GM12892 (cell line): ENCODE data around the gene WDR90.

Experiments used
- DNase-seq: peaks from one replicate; pipeline ENCODE4 v3.0.0; 2011; ENCODE audit not compliant: insufficient read length
- FAIRE-seq: peaks from 2 replicates; lab custom pipeline; 2011; peaks lifted over from hg19 to GRCh38; lab: Jason Lieb, UNC
- POLR2A ChIP-seq: IDR thresholded peaks from 2 replicates; pipeline ENCODE4 v1.6.1; 2011; ENCODE audit warnings: low read depth, low read length, control low read depth
- POLR2AphosphoS5 ChIP-seq: IDR thresholded peaks from 2 replicates; pipeline ENCODE4 v1.6.1; 2011; ENCODE audit warnings: low read depth, low read length, control low read depth
- TAF1 ChIP-seq: IDR thresholded peaks from 2 replicates; pipeline ENCODE4 v1.6.1; 2011; ENCODE audit warnings: low read depth, mild to moderate bottlenecking, control low read depth, low read length, borderline replicate concordance

Gene WDR90

DNA sequence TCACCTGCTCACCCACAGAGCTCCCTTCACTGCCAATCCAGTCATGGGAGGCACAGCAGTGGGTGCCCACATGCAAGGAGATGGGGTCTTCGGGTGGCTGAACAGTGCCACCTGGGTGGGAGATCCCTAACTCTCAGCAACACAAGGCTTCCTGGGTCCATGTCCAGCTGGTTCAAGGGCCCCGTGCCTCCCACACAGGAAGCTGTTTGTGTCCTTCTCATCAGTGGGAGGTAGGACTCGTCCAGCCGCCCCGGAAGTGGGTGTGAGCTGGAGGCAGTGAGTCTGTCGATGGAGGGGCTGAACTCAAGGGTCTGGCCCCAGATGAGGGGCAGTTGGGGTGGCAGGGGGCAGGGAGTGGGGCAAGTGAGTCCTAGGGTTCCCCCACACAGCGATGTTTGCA lies 54.9 kb downstream of the WDR90 start:
- TF ChIP-seq TAF1 (no peak), POLR2AphosphoS5 (no peak), POLR2A (no peak)
- FAIRE-seq (no peak), DNase-seq (no peak)

DNA sequence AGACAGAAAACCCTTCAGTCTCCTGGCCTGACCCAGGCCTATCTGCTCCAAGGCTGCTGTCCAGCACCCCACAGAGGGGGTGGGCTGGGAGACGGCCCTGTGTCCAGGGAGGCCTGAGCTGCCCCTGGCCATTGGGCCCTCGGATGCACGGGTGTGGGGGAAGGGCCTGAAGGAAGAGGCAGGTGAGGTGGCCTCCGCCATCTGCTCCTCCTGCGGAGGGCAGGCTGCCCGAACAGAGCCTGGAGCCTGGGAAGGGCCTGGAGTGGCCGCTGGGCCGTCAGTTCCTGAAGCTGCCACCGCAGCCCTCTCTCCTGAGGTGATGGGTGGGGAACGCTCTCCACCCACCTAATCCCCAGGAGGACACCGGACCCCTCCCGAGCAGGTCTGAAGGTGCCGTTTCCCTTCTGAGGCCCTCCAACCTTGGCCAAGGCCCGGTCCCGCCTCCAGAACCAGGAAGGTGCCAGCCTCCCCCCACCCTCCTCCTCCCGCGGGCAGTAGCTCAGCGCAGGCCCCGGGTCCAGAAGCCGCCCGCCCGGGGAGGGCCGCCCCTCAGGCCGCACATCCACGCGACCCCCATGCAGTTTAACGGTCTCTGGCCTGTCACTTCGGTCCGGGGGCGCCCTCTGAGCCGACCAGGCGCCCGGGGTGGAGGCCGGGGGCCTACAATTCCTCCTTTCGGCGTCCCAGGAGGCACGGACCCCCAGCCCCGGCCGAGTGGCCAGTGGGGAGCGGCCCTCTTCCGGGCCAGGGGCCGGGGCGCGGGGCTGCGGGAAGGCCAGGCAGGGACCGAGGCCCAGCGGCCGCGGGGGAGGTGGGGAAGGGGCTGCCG lies 55.6 kb downstream of the WDR90 start:
- TF ChIP-seq POLR2AphosphoS5 = no peak
- no peak for TF ChIP-seq POLR2A
- no peak for TF ChIP-seq TAF1
- FAIRE-seq (no peak), DNase-seq (no peak)

DNA sequence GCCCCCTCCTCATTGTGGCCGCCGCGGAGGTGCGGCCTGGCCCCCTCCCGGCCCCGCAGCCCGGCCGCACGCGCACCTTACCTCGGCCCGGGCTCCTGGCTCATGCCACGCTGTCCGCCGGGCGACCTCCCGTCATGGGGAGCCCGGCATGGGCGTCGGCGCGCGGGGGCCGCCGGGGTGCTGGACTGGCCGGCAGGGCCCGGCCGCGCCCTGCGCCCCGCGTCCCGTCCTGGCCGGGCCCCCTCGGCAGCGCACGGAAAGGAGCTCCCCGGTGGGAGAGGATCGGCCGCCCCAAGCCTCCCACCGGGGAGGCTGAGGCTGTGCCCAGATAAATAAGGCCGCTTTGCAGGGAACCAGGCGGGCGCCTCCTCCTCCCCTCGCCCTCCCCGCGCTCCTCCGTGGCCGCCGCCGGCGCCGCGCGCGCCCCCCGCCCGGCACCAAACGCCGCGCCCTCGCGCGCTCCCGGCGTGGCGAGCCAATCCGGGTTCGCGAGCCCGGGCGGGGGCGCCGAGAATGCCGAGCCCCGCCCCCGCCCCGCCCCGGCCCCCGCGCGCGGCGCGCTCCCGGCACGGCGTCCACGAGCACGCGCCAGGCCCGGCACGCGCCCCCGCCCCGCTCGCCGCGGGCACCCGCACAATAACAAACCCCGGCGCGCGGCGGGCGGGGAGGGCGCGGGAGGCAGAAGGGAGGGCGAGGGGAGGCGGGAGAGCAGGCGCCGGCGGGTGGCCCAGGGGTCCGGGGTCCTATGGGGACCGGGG lies 56.4 kb downstream of the WDR90 start, which contains the start of gene FBXL16:
Gene FBXL16, minus strand, starts transcription at position 371 of the 758 bp plus-strand sequence. CDS start 8,396 bp downstream, outside the sequence.
- FAIRE-seq = no peak
- no peak for DNase-seq
- no peak for TF ChIP-seq POLR2AphosphoS5

DNA sequence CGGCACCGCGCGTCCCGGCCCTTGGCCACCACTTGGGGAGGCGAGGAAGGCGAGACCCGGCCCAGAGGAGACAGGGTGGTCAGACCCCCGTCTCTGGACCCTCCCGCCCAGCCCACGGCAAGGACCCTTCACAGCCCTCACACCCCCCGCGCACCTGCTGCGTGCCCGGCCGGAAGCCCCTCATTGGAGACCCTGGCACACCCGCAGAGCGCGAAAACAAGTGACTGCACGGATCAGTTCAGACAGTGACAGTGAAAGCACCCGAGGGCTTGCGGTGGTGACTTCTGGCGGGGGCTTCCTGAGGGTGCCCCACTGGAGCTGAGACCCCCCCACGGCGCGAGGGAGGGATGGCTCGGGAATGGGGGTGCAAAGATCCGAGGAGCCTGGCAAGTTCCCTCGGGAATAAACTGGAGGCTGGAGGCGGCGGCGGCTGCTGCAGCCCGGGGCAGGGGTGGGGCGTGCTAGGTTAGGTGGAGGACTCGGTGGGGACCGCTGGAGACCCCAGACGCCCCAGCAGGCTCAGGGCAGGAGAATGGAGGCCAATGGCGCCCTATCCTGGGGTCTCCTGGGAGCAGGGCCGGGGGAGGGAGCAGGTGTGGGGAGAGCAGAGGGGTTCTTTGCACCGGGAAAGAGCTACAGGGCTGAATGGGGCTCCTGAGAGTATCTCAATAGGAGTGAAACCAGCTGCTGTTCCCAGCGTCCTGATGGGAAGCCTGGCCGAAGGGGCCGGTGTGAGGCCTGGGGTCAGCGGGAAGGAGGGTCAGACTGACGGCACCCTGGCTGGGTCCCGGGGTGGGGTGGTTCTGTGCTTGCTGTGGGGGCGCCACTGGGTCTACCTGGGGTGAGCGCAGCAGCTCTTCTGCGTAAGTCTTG lies 57.3 kb downstream of the WDR90 start:
- FAIRE-seq (no peak), DNase-seq (no peak)
- TF ChIP-seq POLR2AphosphoS5 (no peak), POLR2A (no peak), TAF1 (no peak)

DNA sequence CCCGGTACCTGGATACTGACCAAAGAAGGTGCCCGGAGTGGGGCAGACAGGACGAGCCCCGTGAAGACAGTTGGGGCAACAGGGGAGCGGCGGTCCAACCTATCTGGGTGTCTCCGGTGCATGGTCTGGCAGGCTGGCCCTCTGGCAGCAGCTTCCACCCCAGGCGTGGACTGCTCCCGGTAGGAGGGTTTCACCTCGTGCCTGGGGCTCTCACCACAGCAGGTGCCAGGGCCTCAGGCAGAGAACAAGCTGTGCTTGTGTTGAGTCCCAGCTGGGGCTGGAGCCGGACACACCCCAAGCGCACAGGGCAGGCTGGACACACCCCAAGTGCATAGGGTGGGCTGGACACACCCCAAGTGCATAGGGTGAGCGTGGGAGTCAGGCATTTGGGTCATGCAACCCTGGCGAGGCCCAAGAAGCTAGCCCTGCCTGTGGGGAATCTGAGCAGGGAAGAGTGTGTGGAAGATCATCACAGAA lies 57.9 kb downstream of the WDR90 start:
- no peak for TF ChIP-seq TAF1
- no peak for TF ChIP-seq POLR2A
- no peak for TF ChIP-seq POLR2AphosphoS5
- DNase-seq (no peak), FAIRE-seq (no peak)

DNA sequence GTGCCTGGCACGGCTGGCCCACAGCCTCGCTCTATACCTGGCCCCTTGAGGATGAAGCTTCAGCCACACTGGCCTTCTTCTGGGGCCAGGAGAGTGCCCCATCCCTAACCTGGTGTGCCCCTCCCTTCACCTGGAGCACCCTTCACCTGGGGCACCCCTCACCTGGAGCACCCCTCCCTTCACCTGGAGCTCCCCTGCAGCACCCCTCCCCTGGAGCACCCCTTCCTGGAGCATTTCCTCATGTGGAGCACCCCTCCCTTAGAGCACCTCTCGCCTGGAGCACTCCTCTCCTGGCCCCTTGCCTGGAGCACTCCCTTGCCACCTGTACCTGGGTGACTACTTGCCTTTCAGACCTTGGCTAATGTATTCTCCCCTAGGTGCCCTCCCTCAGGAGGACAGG lies 58.9 kb downstream of the WDR90 start:
- no peak for DNase-seq
- TF ChIP-seq POLR2AphosphoS5 = no peak
- no peak for TF ChIP-seq TAF1
- no peak for TF ChIP-seq POLR2A
- FAIRE-seq = no peak

DNA sequence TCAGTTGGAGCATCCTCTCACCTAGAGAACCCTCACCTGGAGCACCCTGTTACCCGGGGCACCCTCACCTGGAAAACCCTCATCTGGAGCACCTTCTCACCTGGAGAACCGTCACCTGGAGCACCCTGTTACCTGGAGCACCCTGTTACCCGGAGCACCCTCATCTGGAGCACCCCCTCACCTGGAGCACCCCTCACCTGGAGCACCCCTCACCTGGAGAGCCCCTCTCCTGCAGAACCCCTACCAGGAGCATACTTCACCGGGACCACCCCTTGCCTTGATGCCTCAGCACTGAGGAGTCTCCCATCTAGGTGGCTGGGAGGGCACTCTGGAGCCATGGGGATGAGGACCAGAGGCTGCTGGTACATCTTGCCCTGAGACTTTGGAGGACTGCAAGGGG lies 59.8 kb downstream of the WDR90 start:
- TF ChIP-seq TAF1 (no peak), POLR2A (no peak)
- FAIRE-seq = no peak
- DNase-seq = no peak

DNA sequence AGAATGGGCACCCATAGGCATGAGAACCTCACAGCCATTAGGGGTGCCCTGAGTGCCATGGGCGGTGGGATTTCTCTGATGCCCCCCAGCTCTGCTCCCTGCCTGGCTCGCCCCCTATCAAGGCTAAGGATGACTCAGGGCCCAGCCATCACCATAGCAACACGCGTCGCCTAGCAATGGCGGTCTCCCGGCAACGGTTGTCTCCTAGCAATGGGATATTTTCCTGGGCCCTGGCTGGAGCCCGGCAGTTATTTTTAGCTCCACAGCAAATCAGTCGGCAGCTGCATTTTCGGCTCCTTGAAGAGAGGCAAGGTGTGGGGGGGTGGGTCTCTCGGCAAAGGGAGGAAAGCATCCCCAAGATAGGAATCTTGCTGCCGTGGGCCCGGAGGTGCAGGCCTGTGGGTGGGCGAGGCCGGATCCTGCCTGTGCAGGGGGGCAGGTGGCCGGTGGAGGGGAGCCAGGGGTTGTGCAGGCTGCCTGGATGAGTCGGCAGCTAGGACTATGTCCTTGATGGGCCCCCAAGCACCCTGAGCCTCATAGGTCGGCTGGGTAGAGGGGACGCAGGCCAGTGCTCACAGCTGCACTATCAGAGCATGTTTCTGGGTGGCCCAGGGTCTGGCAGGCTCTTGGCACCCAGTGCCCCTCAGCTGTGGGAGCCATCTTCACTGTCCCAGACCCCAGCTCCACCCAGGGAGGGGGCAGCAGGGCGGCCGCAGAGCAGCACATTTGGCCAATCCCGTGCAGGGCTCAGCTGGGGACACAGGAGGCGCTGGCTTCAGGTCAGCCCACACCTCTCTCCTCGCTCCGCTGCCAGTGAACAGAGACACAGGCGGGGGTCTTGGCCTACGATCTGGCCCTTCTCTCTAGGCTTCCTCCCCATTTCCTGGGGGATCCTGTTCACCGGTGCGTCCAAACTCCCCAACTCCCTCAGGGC lies 60.7 kb downstream of the WDR90 start:
- FAIRE-seq (no peak), DNase-seq (no peak)
- TF ChIP-seq POLR2AphosphoS5 = no peak
- TF ChIP-seq POLR2A = no peak
- TF ChIP-seq TAF1 = no peak

DNA sequence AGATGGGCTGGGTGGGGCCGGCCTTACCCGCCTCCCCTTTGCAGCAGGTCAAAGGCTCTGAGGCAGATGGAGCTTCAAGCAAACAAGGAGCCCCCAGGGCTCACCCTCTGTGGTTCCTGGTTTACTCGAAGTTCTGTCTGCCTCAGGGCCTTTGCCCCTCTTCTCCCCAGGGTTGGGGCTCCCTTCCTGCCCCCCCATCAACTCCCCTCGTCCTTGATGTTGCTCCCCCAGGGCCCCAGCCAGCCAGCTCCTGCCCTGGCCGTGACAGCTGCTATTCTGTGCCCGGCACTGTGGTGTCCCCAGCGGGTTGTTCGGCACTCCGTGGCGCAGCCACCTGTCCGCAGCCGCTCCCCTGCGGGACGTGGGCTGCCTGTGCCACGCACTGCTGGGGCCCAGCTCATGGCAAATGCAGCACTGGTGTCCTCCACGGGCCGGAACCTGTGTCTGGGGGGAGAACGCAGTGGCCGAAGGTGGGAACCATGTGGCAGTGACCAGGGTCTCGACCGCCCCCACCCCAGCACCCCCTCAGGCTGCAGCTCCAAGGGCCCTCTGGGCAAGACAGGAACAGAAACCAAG lies 61.4 kb downstream of the WDR90 start:
- FAIRE-seq (no peak), DNase-seq (no peak)
- TF ChIP-seq TAF1 (no peak), POLR2AphosphoS5 (no peak), POLR2A (no peak)

DNA sequence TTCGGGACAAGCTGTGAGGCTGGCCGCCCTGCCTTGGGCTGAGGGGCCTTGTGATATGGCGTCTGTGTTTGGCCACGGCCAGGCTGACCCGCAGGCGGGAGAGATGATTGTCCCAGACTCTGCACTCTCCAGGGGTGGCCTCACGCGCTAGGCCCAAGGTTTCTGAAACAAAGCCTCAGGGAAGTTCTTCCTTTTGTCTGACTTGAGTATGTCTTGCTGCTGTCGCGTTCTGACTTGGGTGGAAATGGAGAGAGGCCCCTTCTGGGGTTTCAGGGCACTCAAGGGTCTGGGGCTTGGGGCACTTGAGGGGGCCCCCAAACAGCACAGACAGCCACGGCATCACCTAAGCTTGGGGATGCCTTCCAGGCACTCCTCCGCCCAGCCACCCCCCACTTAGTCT lies 61.9 kb downstream of the WDR90 start:
- TF ChIP-seq TAF1 = no peak
- no peak for TF ChIP-seq POLR2A
- no peak for TF ChIP-seq POLR2AphosphoS5
- DNase-seq (no peak), FAIRE-seq (no peak)
